H9 (cell line): ENCODE results near the gene DACH1. TPM values are rescaled to one million over a fixed set of nuclear protein-coding genes. Genes with fewer than 3 reads are reported as not detected.

Source experiments
- DNase-seq: peaks from one replicate; pipeline ENCODE4 v3.0.0-alpha.2; 2017
- H2AFZ ChIP-seq: one replicate; pipeline ENCODE4 v1.6.1; 2013; ENCODE audit warnings: mild to moderate bottlenecking, low read length, control low read depth, moderate library complexity
- H2AK5ac ChIP-seq: 2 replicates; pipeline ENCODE4 v1.6.1; 2013; ENCODE audit warnings: low read length, control low read depth, mixed read lengths; ENCODE audit not compliant: insufficient read length
- H2BK120ac ChIP-seq: one replicate; pipeline ENCODE4 v1.6.1; 2013; ENCODE audit warnings: low read depth, mild to moderate bottlenecking, low read length, control low read depth, inconsistent platforms; ENCODE audit not compliant: poor library complexity, severe bottlenecking
- H2BK12ac ChIP-seq: 2 replicates; pipeline ENCODE4 v1.6.1; 2013; ENCODE audit warnings: low read length, control low read depth, mixed read lengths, low read depth; ENCODE audit not compliant: insufficient read length
- H2BK15ac ChIP-seq: 2 replicates; pipeline ENCODE4 v1.6.1; 2013; ENCODE audit warnings: low read depth, low read length, control low read depth
- H2BK20ac ChIP-seq: one replicate; pipeline ENCODE4 v1.6.1; 2013; ENCODE audit warnings: low read depth, mild to moderate bottlenecking, low read length, control low read depth, inconsistent platforms; ENCODE audit not compliant: poor library complexity, severe bottlenecking
- H2BK5ac ChIP-seq: 2 replicates; pipeline ENCODE4 v1.6.1; 2013; ENCODE audit warnings: low read length, control low read depth, mixed read lengths; ENCODE audit not compliant: insufficient read length
- H3K14ac ChIP-seq: 2 replicates; pipeline ENCODE4 v1.6.1; 2013; ENCODE audit warnings: low read length, control low read depth; ENCODE audit not compliant: insufficient read depth
- H3K18ac ChIP-seq: 2 replicates; pipeline ENCODE4 v1.6.1; 2013; ENCODE audit warnings: low read depth, mild to moderate bottlenecking, mixed read lengths, low read length, control low read depth; ENCODE audit not compliant: insufficient read length
- H3K23ac ChIP-seq: 2 replicates; pipeline ENCODE4 v1.6.1; 2013; ENCODE audit warnings: low read length, control low read depth, mixed read lengths, low read depth; ENCODE audit not compliant: insufficient read length
- H3K23me2 ChIP-seq: 2 replicates; pipeline ENCODE4 v1.6.1; 2013; ENCODE audit warnings: low read depth, mild to moderate bottlenecking, mixed read lengths, low read length, control low read depth; ENCODE audit not compliant: insufficient read length, poor library complexity, severe bottlenecking
- H3K27ac ChIP-seq: 2 replicates; pipeline ENCODE4 v1.5.1; 2013; ENCODE audit warnings: low read length, control low read depth, mixed read lengths, low read depth; ENCODE audit not compliant: insufficient read length
- H3K27me3 ChIP-seq: 2 replicates; pipeline ENCODE4 v1.6.1; 2013; ENCODE audit warnings: low read length, control low read depth, inconsistent platforms; ENCODE audit not compliant: insufficient read depth
- H3K4ac ChIP-seq: 2 replicates; pipeline ENCODE4 v1.6.1; 2013; ENCODE audit warnings: low read depth, mild to moderate bottlenecking, control low read depth, inconsistent platforms, low read length, moderate library complexity
- H3K4me1 ChIP-seq: 2 replicates; pipeline ENCODE4 v1.6.1; 2013; ENCODE audit warnings: low read length, control low read depth, inconsistent platforms; ENCODE audit not compliant: insufficient read depth
- H3K4me2 ChIP-seq: 2 replicates; pipeline ENCODE4 v1.6.1; 2013; ENCODE audit warnings: low read length, control low read depth, mixed read lengths; ENCODE audit not compliant: insufficient read length, insufficient read depth
- H3K56ac ChIP-seq: 2 replicates; pipeline ENCODE4 v1.6.1; 2013; ENCODE audit warnings: low read depth, mild to moderate bottlenecking, mixed read lengths, low read length, control low read depth; ENCODE audit not compliant: insufficient read length
- H3K79me1 ChIP-seq: 2 replicates; pipeline ENCODE4 v1.6.1; 2013; ENCODE audit warnings: low read depth, mild to moderate bottlenecking, moderate library complexity, low read length, control low read depth, inconsistent platforms; ENCODE audit not compliant: insufficient read depth, poor library complexity, severe bottlenecking
- H3K79me2 ChIP-seq: 2 replicates; pipeline ENCODE4 v1.6.1; 2013; ENCODE audit warnings: low read length, control low read depth, inconsistent platforms; ENCODE audit not compliant: insufficient read depth
- H3K9ac ChIP-seq: 2 replicates; pipeline ENCODE4 v1.6.1; 2013; ENCODE audit warnings: low read length, control low read depth, mixed read lengths; ENCODE audit not compliant: insufficient read length; ENCODE audit errors: extremely low read depth
- H3K9me3 ChIP-seq: one replicate; pipeline ENCODE4 v1.6.1; 2013; ENCODE audit warnings: low read depth, low read length, inconsistent platforms; ENCODE audit not compliant: control insufficient read depth
- H3T11ph ChIP-seq: one replicate; pipeline ENCODE4 v1.6.1; 2013; ENCODE audit warnings: mild to moderate bottlenecking, low read length, control low read depth, inconsistent platforms
- H4K20me1 ChIP-seq: one replicate; pipeline ENCODE4 v1.6.1; 2013; ENCODE audit not compliant: control insufficient read depth, insufficient read length, insufficient read depth
- H4K5ac ChIP-seq: 2 replicates; pipeline ENCODE4 v1.6.1; 2013; ENCODE audit warnings: low read depth, mild to moderate bottlenecking, mixed read lengths, low read length, control low read depth; ENCODE audit not compliant: insufficient read length
- H4K8ac ChIP-seq: replicated peaks from 2 replicates; pipeline ENCODE4 v1.6.1; 2013; ENCODE audit warnings: low read length, control low read depth, mixed read lengths, low read depth; ENCODE audit not compliant: insufficient read length
- H4K91ac ChIP-seq: 2 replicates; pipeline ENCODE4 v1.6.1; 2013; ENCODE audit warnings: low read depth, mild to moderate bottlenecking, moderate library complexity, mixed read lengths, low read length, control low read depth; ENCODE audit not compliant: insufficient read length
- H3K27ac Mint-ChIP-seq, 3 experiments: 2 replicates in 2 of 3; 3 replicates in 1 of 3; pipeline ENCODE4 v1.8.0; 2020 to 2021; ENCODE audit warnings: mixed read lengths in 3 of 3, mild to moderate bottlenecking in 1 of 3, moderate library complexity in 1 of 3
- H3K27me3 Mint-ChIP-seq: 2 replicates; pipeline ENCODE4 v1.8.0; 2021; ENCODE audit warnings: low read depth, mild to moderate bottlenecking, moderate library complexity, mixed read lengths
- H3K36me3 Mint-ChIP-seq, 3 experiments: 2 replicates in 2 of 3; 3 replicates in 1 of 3; pipeline ENCODE4 v1.8.0; 2020 to 2021; ENCODE audit warnings: low read depth in 3 of 3, mixed read lengths in 3 of 3; ENCODE audit not compliant: insufficient read depth in 1 of 3
- H3K4me1 Mint-ChIP-seq, 2 experiments: 2 replicates each; pipeline ENCODE4 v1.8.0; 2020; ENCODE audit warnings: mixed read lengths in 2 of 2
- H3K4me3 Mint-ChIP-seq, 2 experiments: 2 replicates in 1 of 2; 3 replicates in 1 of 2; pipeline ENCODE4 v1.8.0; 2020 to 2021; ENCODE audit warnings: mild to moderate bottlenecking in 2 of 2, mixed read lengths in 2 of 2, moderate library complexity in 1 of 2
- H3K9me3 Mint-ChIP-seq, 2 experiments: 2 replicates in 1 of 2; 3 replicates in 1 of 2; pipeline ENCODE4 v1.8.0; 2020; ENCODE audit warnings: mild to moderate bottlenecking in 2 of 2, mixed read lengths in 2 of 2, moderate library complexity in 1 of 2
- WGBS: extraction: QIAGEN DNeasy Blood & Tissue Kit; methylation state at CpG from one replicate; pipeline ENCODE4 v1.1.7; 2013; ENCODE audit warnings: missing lambda C conversion rate, low lambda C conversion rate, mixed read lengths; ENCODE audit not compliant: insufficient read length; ENCODE audit errors: extremely low coverage; 5-methylcytosine and 5-hydroxymethylcytosine counted together
- total RNA-seq: library from RNA; stranded (reverse); gene quantifications from 2 replicates; pipeline ENCODE4 v1.2.1, GENCODE V29; 2021
- TF ChIP-seq, protein P1 (sequence below): fragments of 200-600 bp; sonication (generic); conservative IDR thresholded peaks from 3 replicates; pipeline ENCODE4 v1.8.0; 2021; ENCODE audit warnings: antibody characterized with exemption, mild to moderate bottlenecking

DACH1 gene
- total RNA-seq, 1 experiment from 2014 or later = not detected

GRCh38 chr13:71860547-71861138 is 6.4 kb downstream of the DACH1 start:
- no peak for DNase-seq
- H3K4me2 ChIP-seq = no peak overlapping the region
- no peak overlapping the region for H3K14ac ChIP-seq
- H2BK12ac ChIP-seq = no peak overlapping the region
- H3K23me2 ChIP-seq = peaks cover 16% of the 10 kb centered on the region
- H3K4me3 Mint-ChIP-seq = no peak overlapping the region
- H2AFZ ChIP-seq = no peak overlapping the region
- no peaks in the 10 kb centered on the region for H3K9me3 ChIP-seq
- H2BK15ac ChIP-seq = no peak overlapping the region
- no peak overlapping the region for H2BK20ac ChIP-seq
- no CpG with 5 or more reads among the region's 3 CpGs for WGBS
- no peak overlapping the region for H3K27ac ChIP-seq
- H3K23ac ChIP-seq = no peak overlapping the region
- no peak overlapping the region for H4K8ac ChIP-seq
- no peaks in the 10 kb centered on the region for H3K9me3 Mint-ChIP-seq
- no peak overlapping the region for H2BK5ac ChIP-seq
- no peak overlapping the region for H2BK120ac ChIP-seq
- no peak overlapping the region for H3K27ac Mint-ChIP-seq
- no peaks in the 10 kb centered on the region for H3K79me2 ChIP-seq
- no peak overlapping the region for H4K91ac ChIP-seq
- H4K20me1 ChIP-seq = no peaks in the 10 kb centered on the region
- peaks cover 6% of the 10 kb centered on the region; the same call in 1 of the 2 replicates for H3K27me3 ChIP-seq
- H3K27me3 Mint-ChIP-seq = peaks cover 59% of the 10 kb centered on the region
- H3K36me3 Mint-ChIP-seq = no peaks in the 10 kb centered on the region
- no peaks in the 10 kb centered on the region for H3K79me1 ChIP-seq
- TF ChIP-seq, protein P1, sequence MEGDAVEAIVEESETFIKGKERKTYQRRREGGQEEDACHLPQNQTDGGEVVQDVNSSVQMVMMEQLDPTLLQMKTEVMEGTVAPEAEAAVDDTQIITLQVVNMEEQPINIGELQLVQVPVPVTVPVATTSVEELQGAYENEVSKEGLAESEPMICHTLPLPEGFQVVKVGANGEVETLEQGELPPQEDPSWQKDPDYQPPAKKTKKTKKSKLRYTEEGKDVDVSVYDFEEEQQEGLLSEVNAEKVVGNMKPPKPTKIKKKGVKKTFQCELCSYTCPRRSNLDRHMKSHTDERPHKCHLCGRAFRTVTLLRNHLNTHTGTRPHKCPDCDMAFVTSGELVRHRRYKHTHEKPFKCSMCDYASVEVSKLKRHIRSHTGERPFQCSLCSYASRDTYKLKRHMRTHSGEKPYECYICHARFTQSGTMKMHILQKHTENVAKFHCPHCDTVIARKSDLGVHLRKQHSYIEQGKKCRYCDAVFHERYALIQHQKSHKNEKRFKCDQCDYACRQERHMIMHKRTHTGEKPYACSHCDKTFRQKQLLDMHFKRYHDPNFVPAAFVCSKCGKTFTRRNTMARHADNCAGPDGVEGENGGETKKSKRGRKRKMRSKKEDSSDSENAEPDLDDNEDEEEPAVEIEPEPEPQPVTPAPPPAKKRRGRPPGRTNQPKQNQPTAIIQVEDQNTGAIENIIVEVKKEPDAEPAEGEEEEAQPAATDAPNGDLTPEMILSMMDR = no peak
- H3T11ph ChIP-seq = no peak overlapping the region
- H3K4me1 Mint-ChIP-seq = peaks cover 12 to 16% of the 10 kb centered on the region in 2 experiments
- no peak overlapping the region for H4K5ac ChIP-seq
- H3K4me1 ChIP-seq = no peaks in the 10 kb centered on the region
- H3K4ac ChIP-seq = no peak overlapping the region
- no peak overlapping the region for H3K56ac ChIP-seq
- H2AK5ac ChIP-seq = no peak overlapping the region
- no peak overlapping the region for H3K18ac ChIP-seq
- H3K9ac ChIP-seq = no peak overlapping the region
